Pancreas (tissue), 10 donors: ENCODE data around the gene ZNF462. TPM values are rescaled to one million over a fixed set of nuclear protein-coding genes. Genes with fewer than 3 reads are reported as not detected.

Experiments used
- ATAC-seq, 4 donors: fragments of 200-7000 bp; cut with Tn5 transposase; one replicate each; pipeline versions ENCODE4 v1.8.0 to v1.9.1; 2020; ENCODE audit warnings: mild to moderate bottlenecking in 4 of 4, moderate library complexity in 4 of 4
- DNase-seq, 6 donors: peaks; one replicate each; pipeline ENCODE4 v3.0.0-alpha.2; 2020
- FAIRE-seq: peaks from 2 replicates; lab custom pipeline; 2012; peaks lifted over from hg19 to GRCh38; lab: Jason Lieb, UNC
- H3K27ac ChIP-seq, 4 donors: fragments of 200-600 bp; sonication (generic); 1 replicate in 3 of 4; 2 replicates in 1 of 4; pipeline versions ENCODE4 v1.5.0 to v1.8.0; 2020
- H3K27me3 ChIP-seq, 4 donors: fragments of 200-600 bp; one replicate each; pipeline ENCODE4 v1.8.0; 2021
- H3K36me3 ChIP-seq, 3 donors: fragments of 200-600 bp; sonication (generic) in 1 of 3; one replicate each; pipeline versions ENCODE4 v1.5.0 to v1.8.0; 2020 to 2021
- H3K4me1 ChIP-seq, 3 donors: fragments of 200-600 bp; one replicate each; pipeline ENCODE4 v1.8.0; 2021
- H3K4me3 ChIP-seq, 4 donors: fragments of 200-600 bp; sonication (generic) in 2 of 4; one replicate each; pipeline versions ENCODE4 v1.5.0 to v1.8.0; 2020 to 2021
- H3K9me3 ChIP-seq, 4 donors: fragments of 200-600 bp; one replicate each; pipeline ENCODE4 v1.8.0; 2021
- CTCF ChIP-seq, 4 donors: fragments of 200-600 bp; sonication (generic) in 3 of 4; IDR thresholded peaks; one replicate each; pipeline versions ENCODE4 v1.5.0 to v1.8.0; 2021; ENCODE audit warnings: antibody characterized with exemption in 4 of 4
- WGBS, 2 donors: extraction: QIAGEN DNeasy Blood & Tissue Kit; methylation state at CpG; one replicate each; pipeline ENCODE4 v1.1.7; 2013; 5-methylcytosine and 5-hydroxymethylcytosine counted together
- intact Hi-C, 3 donors: fragments of 100-400 bp; cut with DNase I; formaldehyde crosslinking; loops; one replicate each; pipeline versions ENCODE4 v1.11.1 to v1.14.2; 2022
- polyA plus RNA-seq, 2 donors: library from polyadenylated mRNA; stranded (reverse); fragments of 200-250 nt; gene quantifications; one replicate each; pipeline ENCODE4 v1.2.3, GENCODE V29; 2013
- total RNA-seq, 6 donors: library from RNA; stranded (reverse); fragmentation: NEBNext Ultra II Directional in 4 of 6; extraction: Animal tissue kit (Norgen Biotek cat#: 25700) in 4 of 6; gene quantifications; one replicate each; pipeline versions ENCODE4 v1.2.1 to v1.2.4, GENCODE V29; 2021 to 2023
- donor health status: healthy with polysubstance abuse.
- donor health status: DM: no; HTN: no; CAD: no; lungs with moderate emphysema.
- donor health status: DM: no; HTN: no; CAD: no.
- donor health status: control.
- donor health status: control.
- donor health status: Bipolar disorder and iron deficiency.
- donor health status: DM: yes; HTN: yes; CAD: no.
- donor health status: DM: no; HTN: no; CAD: no.
- donor health status: DM: no; HTN: no; CAD: no.
- donor health status: DM: yes; HTN: yes; CAD: no.

The ZNF462 gene
- total and polyA plus RNA-seq, 8 donors, result 1.6 to 12.6 (median 3.7) TPM

GRCh38 chr9:106911951-106912350 lies 49.0 kb downstream of the ZNF462 start:
- H3K4me1 ChIP-seq, result no peaks in the 10 kb centered on the region
- H3K27ac ChIP-seq, result no peak overlapping the region
- TF ChIP-seq CTCF (IDR thresholded peaks at IDR 0.05), result no peak
- DNase-seq (no peak), ATAC-seq (no peak), FAIRE-seq (no peak)
- H3K27me3 ChIP-seq, result no peaks in the 10 kb centered on the region
- WGBS, 2 donors, result 74 to 81% methylated on average over 6 of the region's 6 CpGs
- intact Hi-C loops, result no loop called here
- H3K4me3 ChIP-seq, result no peak overlapping the region
- H3K9me3 ChIP-seq, result no peaks in the 10 kb centered on the region
- H3K36me3 ChIP-seq, result no peaks in the 10 kb centered on the region

GRCh38 chr9:106913276-106913675 lies 50.3 kb downstream of the ZNF462 start:
- Histone ChIP-seq H3K27ac (no peak overlapping the region), H3K27me3 (no peaks in the 10 kb centered on the region), H3K36me3 (no peaks in the 10 kb centered on the region), H3K4me3 (no peak overlapping the region), H3K4me1 (no peaks in the 10 kb centered on the region), H3K9me3 (no peaks in the 10 kb centered on the region)
- 70 to 85% methylated on average over 5 of the region's 5 CpGs for WGBS, 2 donors
- DNase-seq (no peak), ATAC-seq (no peak), FAIRE-seq (no peak)
- TF ChIP-seq CTCF (IDR thresholded peaks at IDR 0.05), result no peak
- intact Hi-C loops, result no loop called here

GRCh38 chr9:106915851-106916250 lies 52.9 kb downstream of the ZNF462 start:
- FAIRE-seq, result no peak
- DNase-seq, result no peak
- Histone ChIP-seq H3K27me3 (no peaks in the 10 kb centered on the region), H3K4me3 (no peak overlapping the region), H3K9me3 (no peaks in the 10 kb centered on the region), H3K27ac (peak overlapping the region in 2 of 4 donors; percentile 20 to 50), H3K4me1 (peaks cover 0 to 7% (median 0%) of the 10 kb centered on the region in 3 donors), H3K36me3 (no peaks in the 10 kb centered on the region)
- no peak for TF ChIP-seq CTCF (IDR thresholded peaks at IDR 0.05)
- intact Hi-C loops, result no loop called here
- WGBS, 2 donors, result 84 to 90% methylated on average over 3 of the region's 3 CpGs
- ATAC-seq, result no peak

GRCh38 chr9:106916466-106917235 lies 53.7 kb downstream of the ZNF462 start:
- Histone ChIP-seq H3K9me3 (no peaks in the 10 kb centered on the region), H3K4me1 (peaks cover 0 to 12% (median 5%) of the 10 kb centered on the region in 3 donors), H3K36me3 (no peaks in the 10 kb centered on the region), H3K4me3 (no peak overlapping the region), H3K27me3 (no peaks in the 10 kb centered on the region), H3K27ac (peak overlapping the region in 2 of 4 donors; percentile 20 to 50)
- peak in 2 of 6 donors; percentile 30 to 38 for DNase-seq
- FAIRE-seq, result no peak
- no peak for TF ChIP-seq CTCF (IDR thresholded peaks at IDR 0.05)
- intact Hi-C loops, result no loop called here
- WGBS, 2 donors, result 52 to 67% methylated on average over 8 of the region's 8 CpGs
- peak in 3 of 4 donors; percentile 48 to 71 (median 51) for ATAC-seq
